PFSK-1 (cell line): Measurements from ENCODE around the gene RPGR.

ENCODE experiments used
- POLR2AphosphoS5 ChIP-seq: IDR thresholded peaks from 2 replicates; pipeline ENCODE4 v1.6.1; 2012; ENCODE audit warnings: low read depth, mild to moderate bottlenecking, control low read depth, low read length, moderate library complexity
- SIN3A ChIP-seq: IDR thresholded peaks from 2 replicates; pipeline ENCODE4 v1.6.1; 2012; ENCODE audit warnings: mild to moderate bottlenecking, low read length, moderate library complexity, borderline replicate concordance; ENCODE audit not compliant: insufficient read depth

GRCh38 chrX:38278682-38279081 is 48.6 kb downstream of the RPGR start:
- TF ChIP-seq POLR2AphosphoS5, result no peak
- no peak for TF ChIP-seq SIN3A
